ENCODE results near the gene GLIS2.
A peak's percentile ranks its signal among the peaks of the same experiment; 100 is the strongest.

GLIS2 gene

GRCh38 chr16:4297480-4297879, 18.4 kb upstream of the GLIS2 start:
- no peak for DNase-seq (ENCODE audit: low read depth in 2 of 2)

DNA sequence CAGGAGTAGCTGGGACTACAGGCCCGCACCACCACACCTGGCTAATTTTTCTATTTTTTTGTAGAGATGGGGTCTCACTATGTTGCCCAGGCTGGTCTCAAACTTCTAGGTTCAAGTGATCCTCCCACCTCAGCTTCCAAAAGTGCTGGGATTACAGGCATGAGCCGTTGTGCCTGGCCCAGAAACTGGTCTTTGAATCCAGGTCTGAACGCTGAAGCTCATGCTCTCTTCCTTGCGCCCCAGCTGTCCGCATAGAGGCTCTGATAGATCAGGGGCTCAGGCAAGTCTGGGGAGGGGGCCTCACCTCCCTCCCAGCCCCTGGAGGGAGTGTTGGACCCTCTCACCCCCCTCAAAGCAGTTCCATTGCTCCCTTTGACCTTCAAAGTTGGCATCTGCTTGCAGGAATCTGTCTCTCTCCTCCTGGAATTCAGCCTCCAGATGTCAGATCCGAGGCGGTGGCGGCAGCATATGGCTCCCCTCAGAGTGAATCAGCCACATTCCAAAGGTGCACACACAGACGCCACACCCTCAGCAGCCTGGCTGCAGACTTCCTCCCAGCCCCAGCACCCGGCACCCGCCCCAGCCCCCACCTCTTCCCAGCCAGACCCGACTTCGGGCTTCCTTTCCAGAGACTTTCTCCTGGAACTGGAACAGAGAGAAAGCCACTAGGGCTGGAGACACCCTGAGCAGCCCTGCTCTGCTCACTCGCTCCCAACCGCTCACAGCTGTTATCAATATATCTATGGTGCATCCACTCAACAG, 16.9 kb upstream of the GLIS2 start:
- DNase-seq (ENCODE audit: low read depth in 2 of 2): no peak

DNA sequence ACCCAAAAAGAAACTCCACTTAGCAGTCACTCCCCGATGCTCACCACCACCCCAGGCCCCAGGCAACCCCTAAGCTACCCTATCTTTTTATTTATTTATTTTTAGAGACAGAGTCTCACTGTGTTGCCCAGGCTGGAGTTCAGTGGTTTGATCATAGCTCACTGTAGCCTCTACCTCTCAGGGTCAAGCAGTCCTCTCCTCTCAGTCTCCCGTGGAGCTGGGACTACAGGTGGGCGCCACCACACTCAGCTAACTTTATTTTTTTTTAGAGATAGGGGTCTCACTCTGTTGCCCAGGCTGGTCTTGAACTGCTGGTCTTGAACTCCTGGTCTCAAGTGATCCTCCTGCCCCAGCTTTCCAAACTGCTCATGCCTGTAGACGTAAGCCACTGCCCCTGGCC, 14.7 kb upstream of the GLIS2 start:
- DNase-seq (ENCODE audit: low read depth in 2 of 2): no peak

GRCh38 chr16:4301968-4302367, 13.9 kb upstream of the GLIS2 start:
- DNase-seq (ENCODE audit: low read depth in 2 of 2): no peak

DNA sequence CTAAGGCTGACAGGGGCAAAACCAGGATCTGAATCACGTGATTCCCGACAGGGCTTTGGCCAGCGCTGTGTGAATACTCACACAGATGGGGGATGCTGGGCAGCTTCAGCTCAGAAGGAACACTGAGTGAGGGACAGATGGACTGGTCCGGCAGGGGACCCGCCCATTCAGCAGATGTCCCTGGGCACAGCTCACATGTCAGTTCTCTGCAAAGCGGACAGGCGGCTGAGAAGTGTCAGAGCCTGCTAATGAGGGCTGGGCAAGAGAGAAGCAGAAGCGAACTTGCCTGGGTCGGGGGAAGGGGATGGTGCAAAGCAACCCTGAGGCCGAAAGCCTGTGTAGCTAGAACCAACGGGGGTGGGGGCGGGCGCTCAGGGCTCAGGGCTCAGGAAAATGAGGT, 11.9 kb upstream of the GLIS2 start:
- DNase-seq (ENCODE audit: low read depth in 2 of 2): no peak

- no peak for DNase-seq (ENCODE audit: low read depth in 2 of 2)
Measured at GRCh38 chr16:4306470-4307214, 9.2 kb upstream of the GLIS2 start.

GRCh38 chr16:4307215-4308037, 8.4 kb upstream of the GLIS2 start:
- peak; percentile 91 to 94 for DNase-seq (ENCODE audit: low read depth in 2 of 2)

- DNase-seq (ENCODE audit: low read depth in 2 of 2): no peak
Measured at GRCh38 chr16:4309102-4309832, 6.6 kb upstream of the GLIS2 start.

DNA sequence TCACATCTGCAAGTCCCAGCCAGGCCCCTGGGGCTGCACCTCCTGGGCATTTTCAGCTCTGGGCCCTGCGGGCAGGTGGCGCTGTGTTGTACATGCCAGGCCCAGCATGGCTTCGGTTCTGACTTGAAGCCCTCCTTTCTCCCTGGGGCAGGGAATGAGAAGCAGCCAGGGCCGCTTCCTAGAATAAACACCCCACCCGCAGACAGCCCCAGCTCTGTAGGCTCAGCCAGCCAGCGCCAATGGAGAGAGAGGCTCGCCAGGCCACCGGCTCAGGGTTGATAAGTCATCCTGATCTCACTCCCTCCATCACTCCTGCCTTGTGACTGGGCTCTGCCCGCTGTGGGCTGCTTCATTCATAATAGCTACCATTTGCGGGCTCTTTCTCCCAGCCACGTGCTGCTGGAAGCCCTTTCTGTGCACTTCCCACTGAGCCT, 6.0 kb upstream of the GLIS2 start:
- no peak for DNase-seq (ENCODE audit: low read depth in 2 of 2)

GRCh38 chr16:4313563-4314531, 2.0 kb upstream of the GLIS2 start:
- no peak for DNase-seq (ENCODE audit: low read depth in 2 of 2)

DNA sequence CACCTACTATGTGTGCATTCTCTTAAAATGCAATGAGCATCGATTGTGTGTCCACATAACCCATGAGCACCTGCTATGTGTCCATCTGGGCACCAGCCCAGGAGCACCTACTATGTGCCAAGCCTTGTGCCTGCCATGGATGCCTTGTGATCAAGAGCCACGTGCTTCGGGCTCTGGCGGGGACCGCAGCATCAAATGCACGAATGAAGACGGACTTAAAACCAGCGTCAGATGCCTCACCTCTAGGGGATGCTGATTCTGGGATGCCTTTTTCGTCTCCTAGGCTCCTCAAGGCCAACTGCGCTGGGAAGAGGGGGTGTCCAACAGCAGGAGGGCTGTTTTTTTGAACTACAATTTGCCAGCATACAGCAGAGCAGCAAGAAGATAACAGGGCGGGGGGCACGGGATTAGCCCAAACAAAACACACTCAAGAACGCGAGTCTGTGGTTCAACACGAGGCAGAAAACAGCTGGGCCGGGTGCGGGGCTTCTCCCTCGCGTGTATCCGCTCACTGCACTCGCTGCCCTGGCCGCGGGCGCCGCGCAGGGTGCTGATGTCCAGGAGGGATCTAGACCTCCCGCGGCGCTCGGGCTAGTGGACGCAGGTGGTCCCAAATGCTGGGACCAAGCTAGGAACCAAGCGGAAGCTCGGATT, 1.2 kb upstream of the GLIS2 start:
- DNase-seq (ENCODE audit: low read depth in 2 of 2): no peak

DNA sequence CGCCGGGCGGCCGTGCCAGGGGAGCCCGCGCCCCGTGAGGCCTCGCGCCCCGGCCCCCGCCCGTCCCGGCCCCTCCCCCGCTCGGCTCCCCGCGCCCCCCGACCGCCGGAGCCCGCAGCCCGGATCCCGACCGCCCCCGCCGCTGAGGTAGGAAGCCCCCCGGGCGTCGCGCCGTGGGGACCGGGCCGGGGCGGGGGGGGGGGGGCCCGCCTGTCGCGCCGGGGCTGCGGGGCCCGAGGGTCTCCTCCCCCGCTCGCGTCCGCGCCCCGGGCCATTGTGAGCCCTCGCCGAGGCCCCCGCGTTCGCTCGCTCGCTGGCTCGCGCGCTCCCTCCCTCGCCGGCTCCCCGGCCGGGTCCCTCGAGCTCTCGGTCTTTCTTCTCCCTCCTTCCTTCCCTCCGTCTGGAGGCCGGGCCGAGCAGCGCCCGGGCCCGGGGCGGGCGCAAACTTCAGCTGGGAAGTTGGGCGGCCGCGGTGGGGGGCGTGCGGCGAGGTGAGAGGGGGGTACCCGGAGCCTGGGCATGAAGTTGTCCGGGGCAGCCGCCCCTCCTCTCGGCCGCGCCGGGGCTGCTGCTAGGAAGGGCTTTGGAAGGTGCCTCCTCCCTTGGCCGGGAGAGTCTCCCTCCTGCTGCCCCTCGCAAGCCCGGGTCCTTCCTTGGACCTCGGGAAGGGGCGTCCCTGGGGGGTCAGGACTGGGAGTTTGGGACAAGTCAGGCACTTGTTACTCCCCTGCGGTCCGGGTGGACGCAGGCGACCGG, 419 bp downstream of the GLIS2 start:
- no peak for DNase-seq (ENCODE audit: low read depth in 2 of 2)

DNA sequence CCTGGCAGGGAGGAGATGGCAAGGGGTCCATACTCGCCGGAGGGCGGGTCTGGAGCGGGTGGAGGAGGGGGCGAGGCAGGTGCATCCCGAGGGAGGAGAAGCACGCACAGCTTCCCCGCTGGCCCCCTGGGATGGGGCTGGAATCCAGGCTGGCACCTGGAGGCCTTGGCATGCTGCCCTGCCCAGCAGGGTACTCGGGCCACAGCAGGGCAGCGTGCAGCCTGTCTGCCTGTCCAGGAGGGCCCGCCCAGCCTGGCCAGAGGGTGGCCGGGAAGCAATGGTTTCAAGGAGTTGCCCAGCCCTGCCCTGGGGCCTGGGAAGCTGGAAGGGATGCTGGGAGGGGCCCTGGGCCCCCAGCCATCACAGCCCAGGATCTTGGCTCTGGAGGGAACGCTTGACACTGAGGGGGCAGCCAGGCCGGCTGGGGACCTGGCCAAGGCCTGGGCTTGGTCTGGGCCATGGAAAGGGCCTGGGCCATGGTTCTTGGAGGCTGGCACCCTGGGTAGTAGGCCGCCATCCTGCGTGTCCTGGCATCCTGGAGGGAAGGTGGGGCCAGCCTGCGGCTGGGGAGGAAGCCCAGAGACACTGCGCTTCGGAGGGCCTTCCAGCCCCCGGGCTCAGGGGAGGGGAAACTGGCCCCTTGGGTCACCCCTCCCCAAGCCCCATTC, 1.1 kb downstream of the GLIS2 start:
- DNase-seq (ENCODE audit: low read depth in 2 of 2): no peak

DNA sequence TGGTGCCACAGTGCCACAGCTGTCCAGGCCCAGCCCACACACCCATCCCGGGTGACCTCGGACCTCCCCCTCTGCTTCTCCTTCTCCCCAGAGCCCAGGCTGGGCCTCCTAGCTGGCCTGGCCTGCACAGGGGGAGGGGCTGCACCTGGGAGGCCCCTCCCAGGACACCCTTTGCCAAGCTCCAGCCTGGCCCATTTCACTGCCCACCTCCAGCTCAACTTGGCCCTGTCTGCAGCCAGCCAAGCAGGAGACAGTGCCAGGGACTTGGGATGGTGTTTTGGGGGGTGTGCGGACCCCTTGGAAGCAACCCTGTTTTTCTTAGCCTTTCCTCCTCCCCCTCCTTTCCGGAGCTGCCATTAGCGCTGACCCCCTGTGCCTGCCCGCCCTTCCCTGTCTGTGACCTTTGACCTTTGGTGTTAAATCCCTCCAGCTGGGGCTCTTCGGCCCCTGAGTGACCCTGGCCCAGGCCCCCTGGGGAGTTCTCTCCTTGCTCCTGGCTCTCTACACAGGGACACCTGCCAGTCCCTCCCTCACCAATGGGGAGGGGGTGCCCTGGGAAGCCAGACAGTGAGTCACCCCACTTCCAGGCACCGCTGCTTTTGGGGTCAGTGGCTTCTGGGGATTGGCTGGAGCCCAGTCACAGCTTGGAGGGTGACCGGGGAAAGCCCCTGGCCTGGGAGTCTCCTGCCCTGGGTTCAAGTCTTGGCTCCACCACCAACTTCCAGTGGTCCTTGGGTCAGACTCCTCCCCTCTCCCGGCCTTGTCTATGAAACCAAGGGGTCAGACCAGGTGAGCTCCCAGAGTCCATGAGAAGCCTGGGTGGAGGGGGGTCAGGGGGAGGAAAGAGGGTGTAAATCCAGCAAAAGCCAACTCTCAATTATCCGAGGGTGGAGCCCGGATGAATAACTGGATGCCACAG, 1.9 kb downstream of the GLIS2 start:
- DNase-seq (ENCODE audit: low read depth in 2 of 2): no peak

DNA sequence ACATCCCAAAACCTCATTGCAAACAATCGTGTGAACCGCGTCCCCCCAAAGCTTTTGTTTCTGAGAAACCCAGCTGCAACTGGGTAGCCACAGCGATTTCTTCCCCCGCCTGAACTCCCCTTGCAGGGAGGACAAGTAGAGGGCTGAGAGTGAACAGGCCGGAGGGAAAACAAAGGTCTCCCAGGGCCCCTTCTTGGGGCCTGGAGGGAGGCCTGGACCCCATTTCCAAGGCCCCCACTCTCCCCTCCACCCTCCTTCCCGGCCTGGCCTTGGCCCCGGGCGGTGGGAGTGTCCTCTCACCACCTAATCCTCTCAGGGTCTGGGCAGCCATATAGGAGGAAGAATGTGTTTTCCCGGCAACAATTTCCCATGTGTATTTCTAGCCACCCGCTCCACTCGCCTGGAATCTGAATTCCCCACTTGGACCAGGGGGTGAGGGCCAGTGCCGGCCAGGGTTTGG, 2.6 kb downstream of the GLIS2 start:
- no peak for DNase-seq (ENCODE audit: low read depth in 2 of 2)

DNA sequence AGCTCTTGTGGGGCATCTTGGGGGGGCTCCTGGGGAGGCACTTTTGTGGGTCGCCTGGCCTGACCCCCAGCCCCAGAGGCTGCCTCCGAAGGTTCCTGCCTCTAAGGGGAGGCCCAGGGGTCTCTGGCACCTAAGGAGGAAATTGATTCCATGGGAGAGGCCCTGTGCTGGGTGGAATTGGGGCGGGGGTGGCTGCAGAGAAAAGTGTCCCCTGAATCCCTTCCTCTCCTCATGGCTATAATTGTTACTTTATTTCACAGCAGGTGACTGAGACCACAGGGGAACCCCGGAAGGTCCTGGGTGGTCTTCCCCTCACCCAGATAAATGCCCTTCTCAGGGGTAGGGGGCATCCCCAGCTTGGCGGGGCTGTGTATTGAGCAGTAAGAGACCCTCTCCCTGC, 3.1 kb downstream of the GLIS2 start:
- DNase-seq (ENCODE audit: low read depth in 2 of 2): no peak
